Keratinocyte (primary cell): ENCODE results near the gene SEPTIN6. TPM values are rescaled to one million over a fixed set of nuclear protein-coding genes. Genes with fewer than 3 reads are reported as not detected.

Experiments used
- DNase-seq: peaks from one replicate; pipeline ENCODE4 v3.0.0-alpha.2; 2011; ENCODE audit warnings: low read depth, missing footprints, low spot score
- FAIRE-seq: peaks from 2 replicates; lab custom pipeline; 2011; peaks lifted over from hg19 to GRCh38; lab: Jason Lieb, UNC
- H2AFZ ChIP-seq: 2 replicates; pipeline ENCODE4 v1.6.0; 2012; ENCODE audit warnings: low read length, control low read depth, inconsistent platforms; ENCODE audit not compliant: control insufficient read depth
- H3K27ac ChIP-seq: 2 replicates; pipeline ENCODE4 v1.5.1; 2011; ENCODE audit warnings: low read length; ENCODE audit not compliant: control insufficient read depth, insufficient read depth
- H3K27me3 ChIP-seq: 3 replicates; pipeline ENCODE4 v1.6.0; 2011; ENCODE audit warnings: low read length; ENCODE audit not compliant: control insufficient read depth, insufficient read depth; ENCODE audit errors: extremely low read depth
- H3K36me3 ChIP-seq, 2 experiments: 2 replicates in 1 of 2; 3 replicates in 1 of 2; pipeline ENCODE4 v1.5.1; 2011; ENCODE audit warnings: low read length in 2 of 2, mild to moderate bottlenecking in 1 of 2; ENCODE audit not compliant: control insufficient read depth in 2 of 2, insufficient read depth in 2 of 2; ENCODE audit errors: extremely low read depth in 1 of 2
- H3K4me1 ChIP-seq: 3 replicates; pipeline ENCODE4 v1.5.1; 2011; ENCODE audit warnings: low read length; ENCODE audit not compliant: control insufficient read depth, insufficient read depth; ENCODE audit errors: extremely low read depth
- H3K4me2 ChIP-seq: 3 replicates; pipeline ENCODE4 v1.6.0; 2011; ENCODE audit warnings: low read depth, low read length; ENCODE audit not compliant: control insufficient read depth, insufficient read depth; ENCODE audit errors: extremely low read depth
- H3K4me3 ChIP-seq, 3 experiments: fragments of 200-600 bp in 1 of 3; sonication (generic) in 1 of 3; 2 replicates in 2 of 3; 3 replicates in 1 of 3; pipeline ENCODE4 v1.5.1; 2011 to 2016; ENCODE audit warnings: low read length in 3 of 3, mild to moderate bottlenecking in 3 of 3, control low read depth in 2 of 3, inconsistent platforms in 1 of 3, low read depth in 1 of 3, mixed read lengths in 1 of 3, mixed run types in 1 of 3, moderate library complexity in 1 of 3; ENCODE audit not compliant: control insufficient read depth in 2 of 3, insufficient read depth in 2 of 3; ENCODE audit errors: extremely low read depth in 1 of 3
- H3K79me2 ChIP-seq: 2 replicates; pipeline ENCODE4 v1.6.0; 2012; ENCODE audit warnings: low read length; ENCODE audit not compliant: control insufficient read depth, insufficient read depth
- H3K9ac ChIP-seq: 3 replicates; pipeline ENCODE4 v1.6.0; 2011; ENCODE audit warnings: low read length; ENCODE audit not compliant: control insufficient read depth, insufficient read depth; ENCODE audit errors: extremely low read depth
- H3K9me1 ChIP-seq: 3 replicates; pipeline ENCODE4 v1.6.0; 2011; ENCODE audit warnings: low read length; ENCODE audit not compliant: control insufficient read depth, insufficient read depth; ENCODE audit errors: extremely low read depth
- H3K9me3 ChIP-seq: 2 replicates; pipeline ENCODE4 v1.5.1; 2012; ENCODE audit warnings: low read depth, low read length; ENCODE audit not compliant: control insufficient read depth
- H4K20me1 ChIP-seq: 3 replicates; pipeline ENCODE4 v1.6.0; 2011; ENCODE audit warnings: low read length; ENCODE audit not compliant: control insufficient read depth, insufficient read depth; ENCODE audit errors: extremely low read depth
- EZH2 ChIP-seq: IDR thresholded peaks from one replicate; pipeline ENCODE4 v1.6.1; 2012; ENCODE audit warnings: inconsistent platforms, mild to moderate bottlenecking, low read length, moderate library complexity
- dilution Hi-C: fragments of 300-500 bp; cut with MboI; formaldehyde crosslinking; loops from one replicate; pipeline ENCODE4 v1.7.0; 2020; ENCODE audit warnings: low sequenced_read_pairs; ENCODE audit not compliant: extremely low pct_ligation_motif_present
- polyA plus RNA-seq, 5 experiments: library from polyadenylated mRNA; depleted of rRNA in 3 of 5; stranded (reverse) in 3 of 5; stranded (forward) in 1 of 5; unstranded in 1 of 5; fragments of >200 nt; gene quantifications; 1 replicate in 1 of 5; 2 replicates in 3 of 5; 3 replicates in 1 of 5; pipeline versions ENCODE4 v1.2.1 to v1.2.3, GENCODE V29; 2011 to 2012; ENCODE audit warnings: missing spikeins in 2 of 5, low read depth in 1 of 5, low replicate concordance in 1 of 5
- TF ChIP-seq, protein P1 (sequence below), 3 experiments: IDR thresholded peaks in 1 of 3; conservative IDR thresholded peaks in 1 of 3; optimal IDR thresholded peaks in 1 of 3; 2 replicates in 2 of 3; 3 replicates in 1 of 3; pipeline versions ENCODE3 to v1.5.1; 2011; ENCODE audit warnings: low read length in 3 of 3, mild to moderate bottlenecking in 3 of 3, moderate library complexity in 2 of 3, control low read depth in 1 of 3, inconsistent platforms in 1 of 3; ENCODE audit not compliant: insufficient read depth in 2 of 3; ENCODE audit errors: extremely low read depth in 1 of 3

SEPTIN6 gene
- polyA plus RNA-seq, 1 donor (not counting 4 experiments of a cell fraction or from before 2014, with no cell fraction given): 12.6 TPM

DNA sequence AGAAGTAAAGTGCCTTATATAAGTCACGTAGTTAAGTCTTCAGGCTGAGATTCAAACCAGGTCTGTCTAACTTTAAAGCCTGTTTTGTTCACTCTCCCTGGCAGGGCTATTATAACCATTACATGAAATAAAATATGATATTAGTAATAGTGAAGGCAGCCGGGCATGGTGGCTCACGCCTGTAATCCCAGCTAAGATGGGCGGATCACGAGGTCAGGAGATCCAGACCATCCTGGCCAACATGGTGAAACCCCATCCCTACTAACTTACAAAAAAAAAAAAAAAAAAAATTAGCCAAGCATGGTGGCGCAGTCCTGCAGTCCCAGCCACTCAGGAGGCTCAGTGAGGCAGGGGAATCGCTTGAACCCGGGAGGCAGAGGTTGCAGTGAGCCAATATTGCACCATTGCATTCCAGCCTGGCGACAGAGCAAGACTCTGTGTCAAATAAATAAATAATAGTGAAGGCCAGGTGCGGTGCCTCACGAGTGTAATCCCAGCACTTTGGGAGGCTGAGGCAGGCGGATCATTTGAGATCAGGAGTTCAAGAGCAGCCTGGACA, 43.3 kb upstream of the SEPTIN6 start:
- H3K4me1 ChIP-seq: no peaks in the 10 kb centered on the region
- DNase-seq (no peak), FAIRE-seq (no peak)
- H3K9me3 ChIP-seq: no peaks in the 10 kb centered on the region
- no peaks in the 10 kb centered on the region for H3K27me3 ChIP-seq
- no peaks in the 10 kb centered on the region for H3K79me2 ChIP-seq
- TF ChIP-seq EZH2: no peak
- TF ChIP-seq, protein P1, sequence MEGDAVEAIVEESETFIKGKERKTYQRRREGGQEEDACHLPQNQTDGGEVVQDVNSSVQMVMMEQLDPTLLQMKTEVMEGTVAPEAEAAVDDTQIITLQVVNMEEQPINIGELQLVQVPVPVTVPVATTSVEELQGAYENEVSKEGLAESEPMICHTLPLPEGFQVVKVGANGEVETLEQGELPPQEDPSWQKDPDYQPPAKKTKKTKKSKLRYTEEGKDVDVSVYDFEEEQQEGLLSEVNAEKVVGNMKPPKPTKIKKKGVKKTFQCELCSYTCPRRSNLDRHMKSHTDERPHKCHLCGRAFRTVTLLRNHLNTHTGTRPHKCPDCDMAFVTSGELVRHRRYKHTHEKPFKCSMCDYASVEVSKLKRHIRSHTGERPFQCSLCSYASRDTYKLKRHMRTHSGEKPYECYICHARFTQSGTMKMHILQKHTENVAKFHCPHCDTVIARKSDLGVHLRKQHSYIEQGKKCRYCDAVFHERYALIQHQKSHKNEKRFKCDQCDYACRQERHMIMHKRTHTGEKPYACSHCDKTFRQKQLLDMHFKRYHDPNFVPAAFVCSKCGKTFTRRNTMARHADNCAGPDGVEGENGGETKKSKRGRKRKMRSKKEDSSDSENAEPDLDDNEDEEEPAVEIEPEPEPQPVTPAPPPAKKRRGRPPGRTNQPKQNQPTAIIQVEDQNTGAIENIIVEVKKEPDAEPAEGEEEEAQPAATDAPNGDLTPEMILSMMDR (optimal IDR thresholded peaks at IDR 0.05 in 1 of 3, IDR thresholded peaks at IDR 0.05 in 1 of 3, conservative IDR thresholded peaks at IDR 0.05 in 1 of 3; ENCODE audit: extremely low read depth in 1 of 3, insufficient read depth in 2 of 3, low read length in 3 of 3): no peak
- no peak overlapping the region for H3K4me2 ChIP-seq
- no peak overlapping the region for H3K27ac ChIP-seq
- H3K9me1 ChIP-seq: no peaks in the 10 kb centered on the region
- no peaks in the 10 kb centered on the region for H3K36me3 ChIP-seq
- no peak overlapping the region for H3K9ac ChIP-seq
- no peak overlapping the region for H3K4me3 ChIP-seq
- dilution Hi-C loops: no loop called here
- no peaks in the 10 kb centered on the region for H4K20me1 ChIP-seq
- no peak overlapping the region for H2AFZ ChIP-seq

- TF ChIP-seq, protein P1 (optimal IDR thresholded peaks at IDR 0.05 in 1 of 3, IDR thresholded peaks at IDR 0.05 in 1 of 3, conservative IDR thresholded peaks at IDR 0.05 in 1 of 3; ENCODE audit: extremely low read depth in 1 of 3, insufficient read depth in 2 of 3, low read length in 3 of 3): no peak
- no peak for TF ChIP-seq EZH2
- H3K4me3 ChIP-seq: no peak overlapping the region
- H3K4me1 ChIP-seq: no peaks in the 10 kb centered on the region
- no peaks in the 10 kb centered on the region for H3K36me3 ChIP-seq
- no peak overlapping the region for H3K27ac ChIP-seq
- H3K9me1 ChIP-seq: no peaks in the 10 kb centered on the region
- DNase-seq (no peak), FAIRE-seq (no peak)
- dilution Hi-C loops: no loop called here
- no peak overlapping the region for H3K4me2 ChIP-seq
- H4K20me1 ChIP-seq: no peaks in the 10 kb centered on the region
- H3K9me3 ChIP-seq: no peaks in the 10 kb centered on the region
- H2AFZ ChIP-seq: no peak overlapping the region
- no peaks in the 10 kb centered on the region for H3K27me3 ChIP-seq
- H3K9ac ChIP-seq: no peak overlapping the region
- no peaks in the 10 kb centered on the region for H3K79me2 ChIP-seq
Measured at GRCh38 chrX:119735467-119735866, 42.5 kb upstream of the SEPTIN6 start.
